GM18909 (cell line): Measurements from ENCODE around the gene LBHD2.
"Not testable (repeated sequence)": the region's sequence is repeated elsewhere in the genome, so short reads cannot be mapped to it uniquely, and the experiment has no call there.

ENCODE experiments used
- ATAC-seq: cut with Tn5 transposase; IDR thresholded peaks from one replicate; pipeline ENCODE4 v1.9.1; 2021; ENCODE audit warnings: mild to moderate bottlenecking; ENCODE audit not compliant: unreplicated experiment, poor library complexity

Gene LBHD2

DNA sequence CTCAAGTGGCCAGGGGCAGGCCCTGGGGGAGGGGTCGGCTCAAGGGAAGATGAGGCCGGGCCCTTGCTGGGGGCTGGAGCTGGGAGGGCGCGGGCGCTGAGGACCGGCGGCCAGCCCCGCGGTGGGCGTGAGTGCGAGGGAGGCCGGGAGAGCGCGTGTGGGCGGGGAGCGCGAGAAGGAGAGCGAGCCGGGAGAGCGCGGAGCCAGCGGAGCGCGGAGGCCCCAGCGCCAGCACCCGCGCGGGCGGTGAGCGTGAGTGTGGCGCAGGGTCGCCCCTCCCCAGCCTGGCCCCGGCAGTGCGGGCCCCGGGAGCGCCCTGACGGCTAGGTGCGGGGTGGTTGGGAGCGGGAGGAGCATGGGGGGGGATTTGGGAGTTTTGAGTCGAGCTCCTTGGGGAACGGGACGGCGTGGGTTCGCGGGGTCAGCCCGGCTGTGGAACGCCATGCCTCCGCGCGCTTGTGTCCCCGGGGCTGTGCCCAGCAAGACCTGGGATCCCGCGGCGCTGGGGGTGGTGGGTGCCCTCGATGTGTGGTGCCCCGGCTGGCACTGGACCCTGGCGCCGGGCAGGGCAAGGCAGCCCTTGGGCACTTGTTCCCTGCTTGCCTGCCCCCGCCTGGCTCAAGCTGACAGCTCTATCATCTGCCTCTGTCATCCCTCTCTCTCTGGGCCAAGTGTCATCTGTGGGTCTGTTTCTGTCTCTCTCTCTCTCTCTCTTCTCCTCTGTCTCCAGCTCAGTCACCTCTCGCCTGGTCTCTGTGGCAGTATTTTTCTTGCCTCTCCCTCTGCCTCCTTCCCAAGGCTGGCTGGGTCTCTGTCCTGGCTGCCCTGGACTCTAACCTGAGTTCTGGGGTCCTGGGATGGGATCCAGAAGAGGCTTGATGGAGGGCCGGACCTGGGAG lies at the start of gene LBHD2:
Gene LBHD2, plus strand, starts transcription at position 190 of the 899 bp plus-strand sequence. CDS start 1,803 bp downstream, outside the sequence.
- no peak for ATAC-seq

DNA sequence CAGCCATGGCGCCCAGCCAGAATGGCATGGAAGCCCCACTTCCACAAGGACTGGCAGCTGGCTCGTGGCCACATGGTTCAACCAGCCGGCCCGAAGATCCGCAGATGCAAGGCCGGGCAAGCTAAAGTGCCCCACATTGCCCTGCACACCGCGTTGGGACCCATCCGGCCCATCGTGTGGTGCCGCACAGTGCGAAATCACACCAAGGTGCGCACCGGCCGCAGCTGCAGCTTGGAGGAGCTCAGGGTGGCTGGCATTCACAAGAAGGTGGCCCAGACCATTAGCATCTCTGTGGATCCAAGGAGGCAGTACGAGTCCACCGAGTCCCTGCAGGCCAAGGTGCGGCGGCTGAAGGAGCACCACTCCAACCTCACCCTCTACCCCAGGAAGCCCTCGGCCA lies 42.5 kb upstream of the LBHD2 start:
- ATAC-seq = no peak

- ATAC-seq = no peak
These were observed 40.6 kb upstream of the LBHD2 start for GRCh38 chr14:103043257-103044015.

DNA sequence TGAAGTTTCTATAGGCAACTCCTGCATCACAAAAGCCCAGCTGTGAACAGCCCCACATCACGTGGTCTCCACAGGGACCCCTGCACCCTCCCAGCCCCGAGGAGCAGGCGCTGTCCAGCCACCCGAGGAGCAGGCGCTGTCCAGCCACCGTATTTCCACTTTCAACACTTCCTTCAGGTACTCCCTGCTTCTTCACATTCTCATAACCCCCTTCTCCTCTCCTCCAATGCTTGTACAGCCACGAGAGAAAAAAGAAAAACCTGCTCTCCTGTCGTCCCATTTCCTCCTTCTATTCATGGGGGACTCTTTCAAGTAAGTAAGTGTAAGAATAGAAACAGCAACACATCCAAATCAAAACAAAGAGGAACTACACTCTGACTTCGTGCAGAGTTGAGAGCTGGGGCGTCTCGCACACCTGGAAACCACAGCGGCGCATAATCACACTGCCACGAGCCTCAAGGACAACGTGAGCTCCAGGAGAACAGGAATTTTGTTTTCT lies 38.6 kb upstream of the LBHD2 start:
- ATAC-seq = no peak

- not testable (repeated sequence) for ATAC-seq
These were observed 36.6 kb upstream of the LBHD2 start for GRCh38 chr14:103047453-103047852.

DNA sequence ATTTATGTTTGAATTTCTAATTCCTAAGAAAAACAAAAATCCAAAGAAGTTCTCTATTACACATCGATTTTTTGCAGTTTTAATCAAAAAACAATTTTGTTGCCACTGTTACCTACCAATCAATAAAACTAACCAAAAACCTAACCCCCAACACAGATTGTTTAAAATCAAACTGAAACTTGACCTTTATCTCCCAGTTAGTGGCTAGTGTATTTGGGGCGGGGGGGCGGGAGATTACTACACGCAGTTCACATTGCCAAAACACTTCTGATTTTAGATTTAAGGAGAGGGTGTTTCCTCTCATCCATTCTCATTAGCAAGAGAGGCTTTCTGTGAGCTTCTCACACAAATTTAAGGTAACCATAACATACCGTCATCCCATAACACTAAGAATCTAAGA lies 33.1 kb upstream of the LBHD2 start:
- no peak for ATAC-seq

GRCh38 chr14:103052407-103052806 lies 31.6 kb upstream of the LBHD2 start:
- no peak for ATAC-seq

- no peak for ATAC-seq
These were observed 28.3 kb upstream of the LBHD2 start for GRCh38 chr14:103055695-103056094.

DNA sequence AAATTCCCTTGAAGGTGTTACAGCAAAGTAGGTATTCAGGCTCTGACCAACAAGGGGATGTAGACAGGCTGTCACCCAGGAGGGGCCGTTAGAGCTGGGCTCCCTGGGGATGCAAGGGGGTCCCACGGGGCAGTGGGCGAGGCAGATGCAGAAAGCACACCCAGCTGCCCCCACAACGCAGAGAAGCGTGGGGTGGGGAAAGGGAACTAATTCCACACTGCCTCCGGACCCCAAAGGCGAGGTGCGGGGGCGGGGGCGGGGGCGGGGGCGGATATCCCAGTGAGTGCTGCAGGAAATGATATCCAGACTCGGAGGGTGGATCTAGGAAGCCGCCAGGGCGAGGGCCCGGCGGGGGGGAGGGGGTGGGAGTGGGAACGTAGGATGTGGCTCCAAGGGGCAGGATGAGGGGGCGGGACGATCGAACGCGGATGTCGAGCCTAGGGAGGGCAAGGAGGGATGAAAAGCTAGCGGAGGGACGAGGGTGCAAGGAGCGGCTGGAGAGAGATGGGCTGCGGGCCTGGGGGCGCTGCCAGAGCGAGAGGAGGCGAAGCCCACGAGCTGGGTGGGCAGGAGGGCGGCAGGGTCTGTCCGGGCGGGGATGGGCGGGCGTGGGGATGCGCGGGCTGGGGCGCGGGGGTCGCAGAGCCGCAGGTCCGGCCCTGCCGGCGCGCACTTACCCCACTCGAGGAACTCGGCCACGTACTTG lies 27.5 kb upstream of the LBHD2 start:
- no peak for ATAC-seq

DNA sequence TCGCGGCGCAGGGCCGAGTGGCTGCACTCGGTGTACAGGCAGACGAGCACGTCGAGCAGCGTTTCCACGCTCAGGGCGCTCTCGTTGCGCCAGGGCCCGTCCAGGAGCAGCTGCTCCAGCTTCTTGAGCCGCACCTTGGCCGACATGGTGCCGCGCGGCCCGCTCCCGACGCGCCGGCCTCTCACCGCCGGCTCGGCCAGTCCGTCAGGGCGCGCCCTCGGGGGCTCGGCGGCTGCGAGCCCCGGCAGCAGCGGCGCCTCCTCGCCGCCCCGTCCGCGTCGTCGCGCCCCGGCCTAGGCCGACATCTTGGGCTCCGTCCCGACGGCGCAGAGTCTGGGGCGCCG lies 27.0 kb upstream of the LBHD2 start:
- no peak for ATAC-seq

GRCh38 chr14:103057372-103058163 lies 26.4 kb upstream of the LBHD2 start, which contains the start of gene CDC42BPB:
Gene CDC42BPB (minus strand): TSS chr14:103057549. CDS start chr14:103057173, 376 bp downstream.
- peak; percentile 81 for ATAC-seq

GRCh38 chr14:103058164-103059055 lies 25.6 kb upstream of the LBHD2 start:
- ATAC-seq = no peak

DNA sequence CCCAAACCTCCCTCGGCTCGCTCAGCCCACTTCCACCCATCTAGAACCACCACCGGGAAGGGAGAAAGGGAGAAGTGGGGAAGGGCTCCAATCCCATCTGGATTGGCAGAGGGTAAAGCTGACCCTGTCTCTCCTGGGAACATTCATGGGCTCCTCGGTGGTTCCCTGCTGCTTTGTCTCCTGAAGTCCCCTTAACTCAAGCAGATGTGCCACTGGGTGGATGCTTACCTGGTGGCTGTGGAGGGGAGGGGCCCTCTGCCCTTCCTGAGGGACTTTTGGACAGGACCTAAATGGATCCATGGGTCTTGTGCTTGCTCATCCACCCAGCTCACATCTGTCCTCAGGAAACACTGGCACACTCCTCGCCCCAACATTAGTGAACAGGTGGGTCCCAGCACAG lies 24.5 kb upstream of the LBHD2 start:
- ATAC-seq = no peak

GRCh38 chr14:103061482-103061976 lies 22.5 kb upstream of the LBHD2 start:
- ATAC-seq = no peak

- ATAC-seq = no peak
These were observed 19.6 kb upstream of the LBHD2 start for GRCh38 chr14:103064436-103064835.

DNA sequence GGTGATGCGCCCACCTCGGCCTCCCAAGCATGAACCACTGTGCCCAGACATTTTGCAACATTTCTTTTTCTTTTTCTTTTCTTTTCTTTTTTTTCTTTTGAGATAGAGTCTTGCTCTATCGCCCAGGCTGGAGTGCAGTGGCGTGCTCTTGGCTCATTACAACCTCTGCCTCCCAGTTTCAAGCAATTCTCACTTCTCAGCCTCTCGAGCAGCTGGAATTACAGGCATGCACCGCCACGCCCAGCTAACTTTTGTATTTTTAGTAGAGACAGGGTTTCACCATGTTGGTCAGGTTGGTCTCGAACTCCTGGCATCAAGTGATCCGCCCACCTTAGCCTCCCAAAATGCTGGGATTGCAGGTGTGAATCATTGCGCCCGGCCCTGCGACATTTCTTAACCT lies 19.0 kb upstream of the LBHD2 start:
- ATAC-seq = no peak

- ATAC-seq = no peak
These were observed 18.1 kb upstream of the LBHD2 start for GRCh38 chr14:103065861-103066260.

DNA sequence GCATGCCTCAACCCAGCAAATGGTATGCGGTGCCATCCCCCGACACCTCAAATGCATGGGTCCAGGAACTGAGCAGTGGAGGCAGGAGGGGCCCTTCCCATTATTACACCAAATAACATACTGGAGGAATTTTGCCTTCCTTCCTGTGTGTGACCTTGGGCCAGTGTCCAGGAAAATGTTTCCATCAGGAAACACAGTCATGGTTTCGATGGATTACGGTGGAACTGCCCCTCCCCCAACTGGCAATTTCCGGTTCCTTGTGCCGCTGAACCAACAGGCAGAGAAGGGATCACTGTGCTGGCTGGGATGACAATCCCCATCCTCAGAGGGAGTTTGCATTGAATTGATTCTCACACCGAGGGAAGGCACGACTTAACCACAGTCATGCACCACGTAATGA lies 17.6 kb upstream of the LBHD2 start:
- no peak for ATAC-seq
